K562 (cell line): ENCODE results near the gene SRRM5. TPM values are rescaled to one million over a fixed set of nuclear protein-coding genes. Genes with fewer than 3 reads are reported as not detected.

ENCODE experiments used
- BDP1 ChIP-seq: IDR thresholded peaks from 3 replicates; pipeline ENCODE4 v1.6.1; 2011; ENCODE audit not compliant: insufficient read length, insufficient read depth
- EP300 ChIP-seq: IDR thresholded peaks from 2 replicates; pipeline ENCODE4 v1.6.1; 2012; ENCODE audit warnings: low read length, improper control_type of control experiment
- HDAC3 ChIP-seq: fragments of 450-650 bp; IDR thresholded peaks from 2 replicates; pipeline ENCODE4 v1.6.1; 2018; ENCODE audit warnings: borderline replicate concordance, mild to moderate bottlenecking, moderate library complexity; ENCODE audit not compliant: partially characterized antibody
- HDAC6 ChIP-seq: IDR thresholded peaks from 2 replicates; pipeline ENCODE4 v1.6.1; 2012; ENCODE audit warnings: low read depth, mild to moderate bottlenecking, control low read depth, inconsistent platforms, low read length, moderate library complexity
- HDAC8 ChIP-seq: fragments of 450-650 bp; IDR thresholded peaks from 2 replicates; pipeline ENCODE4 v1.6.1; 2016; ENCODE audit warnings: mild to moderate bottlenecking, missing genetic modification characterization, moderate library complexity, missing compliant biosample characterization
- HMGN3 ChIP-seq: IDR thresholded peaks from 2 replicates; pipeline ENCODE4 v1.6.1; 2011; ENCODE audit warnings: borderline replicate concordance, low read depth, mild to moderate bottlenecking, mixed read lengths, low read length; ENCODE audit not compliant: insufficient read length; ENCODE audit errors: extremely low read depth
- HNRNPK ChIP-seq: fragments of 200-400 bp; formaldehyde crosslinking; IDR thresholded peaks from one replicate; pipeline ENCODE4 v1.6.1; 2018; ENCODE audit warnings: mild to moderate bottlenecking, low read depth, low read length; ENCODE audit not compliant: poor library complexity, severe bottlenecking
- MAZ ChIP-seq, 2 experiments: fragments of 450-650 bp in 1 of 2; sonication (generic) in 1 of 2; formaldehyde crosslinking; IDR thresholded peaks in 1 of 2; conservative IDR thresholded peaks in 1 of 2; 2 replicates each; pipeline versions ENCODE4 v1.4.0 to v1.5.0; 2020; ENCODE audit warnings: mild to moderate bottlenecking in 1 of 2, missing genetic modification reagents in 1 of 2
- NEUROD1 ChIP-seq: fragments of 150-350 bp; IDR thresholded peaks from 2 replicates; pipeline ENCODE4 v1.6.1; 2014; ENCODE audit warnings: borderline replicate concordance, low read length, low read depth; ENCODE audit not compliant: partially characterized antibody
- NFATC3 ChIP-seq: fragments of 450-650 bp; IDR thresholded peaks from 2 replicates; pipeline ENCODE4 v1.6.1; 2017; ENCODE audit warnings: mild to moderate bottlenecking
- NR3C1 ChIP-seq: sonication (generic); formaldehyde crosslinking; IDR thresholded peaks from 2 replicates; pipeline ENCODE4 v1.8.1; 2022; ENCODE audit warnings: missing genetic modification reagents
- PTTG1 ChIP-seq: fragments of 450-650 bp; IDR thresholded peaks from 2 replicates; pipeline ENCODE4 v1.6.1; 2016; ENCODE audit warnings: low read depth, mild to moderate bottlenecking, missing genetic modification characterization, missing compliant biosample characterization
- RAD21 ChIP-seq, 2 experiments: fragments of 250-450 bp in 1 of 2; fragments of 450-650 bp in 1 of 2; sonication (Bioruptor Pico) in 1 of 2; formaldehyde crosslinking in 1 of 2; IDR thresholded peaks in 1 of 2; conservative IDR thresholded peaks in 1 of 2; 2 replicates each; pipeline versions ENCODE4 v1.4.0 to v1.8.0; 2020 to 2022; ENCODE audit warnings: mild to moderate bottlenecking in 2 of 2, moderate library complexity in 1 of 2
- SNIP1 ChIP-seq: fragments of 450-650 bp; IDR thresholded peaks from 2 replicates; pipeline ENCODE4 v1.7.1; 2017; ENCODE audit warnings: low read depth, mild to moderate bottlenecking
- SRSF7 ChIP-seq: fragments of 200-400 bp; formaldehyde crosslinking; optimal IDR thresholded peaks from 2 replicates; pipeline ENCODE3; 2017; ENCODE audit warnings: mild to moderate bottlenecking, low read depth, low read length
- STAT5A ChIP-seq: IDR thresholded peaks from 2 replicates; pipeline ENCODE4 v1.6.1; 2012; ENCODE audit warnings: low read length, inconsistent platforms, borderline replicate concordance
- SUPT5H ChIP-seq: fragments of 450-650 bp; IDR thresholded peaks from 2 replicates; pipeline ENCODE4 v1.6.1; 2016
- TFAM ChIP-seq: fragments of 250-450 bp; sonication (Bioruptor Pico); conservative IDR thresholded peaks from 2 replicates; pipeline ENCODE4 v1.5.0; 2021; ENCODE audit warnings: mild to moderate bottlenecking, moderate library complexity
- ZFP36 ChIP-seq: fragments of 150-350 bp; IDR thresholded peaks from 2 replicates; pipeline ENCODE4 v1.6.1; 2018; ENCODE audit warnings: low read length, low read depth; ENCODE audit not compliant: partially characterized antibody
- ZNF408 ChIP-seq: fragments of 250-450 bp; sonication (Bioruptor Pico); IDR thresholded peaks from 2 replicates; pipeline ENCODE4 v1.4.0; 2020; ENCODE audit warnings: low read depth, mild to moderate bottlenecking, moderate library complexity
- ZNF75A ChIP-seq: fragments of 450-650 bp; formaldehyde crosslinking; IDR thresholded peaks from 2 replicates; pipeline ENCODE4 v1.4.0; 2020; ENCODE audit warnings: mild to moderate bottlenecking
- polyA plus RNA-seq, 8 experiments: library from polyadenylated mRNA; depleted of rRNA in 4 of 8; stranded (reverse) in 5 of 8; unstranded in 3 of 8; fragments of >200 nt; fragmentation: Nextera tagmentation in 2 of 8; fragmentation: Illumina TruSeq in 1 of 8; extraction: Ambion mirVana in 2 of 8; extraction: Trizol in 1 of 8; gene quantifications; 2 replicates each; pipeline versions ENCODE4 v1.2.1 to v1.2.3, GENCODE V29; 2011 to 2014; ENCODE audit warnings: inconsistent platforms in 1 of 8, missing spikeins in 1 of 8
- total RNA-seq, 7 experiments: library from RNA; depleted of rRNA in 6 of 7; stranded (reverse); fragments of >200 nt in 6 of 7; fragmentation: Illumina TruSeq in 2 of 7; extraction: Trizol in 2 of 7; gene quantifications; 2 replicates each; pipeline versions ENCODE4 v1.2.1 to v1.2.3, GENCODE V29; 2011 to 2021; ENCODE audit warnings: low replicate concordance in 1 of 7
- TF ChIP-seq, protein P1 (sequence below): fragments of 450-650 bp; IDR thresholded peaks from 2 replicates; pipeline ENCODE4 v1.6.1; 2014; ENCODE audit warnings: low read depth, mild to moderate bottlenecking, moderate library complexity, borderline replicate concordance
- TF ChIP-seq, protein P2 (sequence below): fragments of 450-650 bp; IDR thresholded peaks from 2 replicates; pipeline ENCODE4 v1.6.1; 2018; ENCODE audit warnings: mild to moderate bottlenecking, low read depth; ENCODE audit not compliant: partially characterized antibody

The SRRM5 gene
- total and polyA plus RNA-seq, 9 of the 15 experiments (the other 6 are each of a cell fraction or from before 2014, with no cell fraction given): 0.09 to 0.45 (median 0.18) TPM; not detected in 2

DNA sequence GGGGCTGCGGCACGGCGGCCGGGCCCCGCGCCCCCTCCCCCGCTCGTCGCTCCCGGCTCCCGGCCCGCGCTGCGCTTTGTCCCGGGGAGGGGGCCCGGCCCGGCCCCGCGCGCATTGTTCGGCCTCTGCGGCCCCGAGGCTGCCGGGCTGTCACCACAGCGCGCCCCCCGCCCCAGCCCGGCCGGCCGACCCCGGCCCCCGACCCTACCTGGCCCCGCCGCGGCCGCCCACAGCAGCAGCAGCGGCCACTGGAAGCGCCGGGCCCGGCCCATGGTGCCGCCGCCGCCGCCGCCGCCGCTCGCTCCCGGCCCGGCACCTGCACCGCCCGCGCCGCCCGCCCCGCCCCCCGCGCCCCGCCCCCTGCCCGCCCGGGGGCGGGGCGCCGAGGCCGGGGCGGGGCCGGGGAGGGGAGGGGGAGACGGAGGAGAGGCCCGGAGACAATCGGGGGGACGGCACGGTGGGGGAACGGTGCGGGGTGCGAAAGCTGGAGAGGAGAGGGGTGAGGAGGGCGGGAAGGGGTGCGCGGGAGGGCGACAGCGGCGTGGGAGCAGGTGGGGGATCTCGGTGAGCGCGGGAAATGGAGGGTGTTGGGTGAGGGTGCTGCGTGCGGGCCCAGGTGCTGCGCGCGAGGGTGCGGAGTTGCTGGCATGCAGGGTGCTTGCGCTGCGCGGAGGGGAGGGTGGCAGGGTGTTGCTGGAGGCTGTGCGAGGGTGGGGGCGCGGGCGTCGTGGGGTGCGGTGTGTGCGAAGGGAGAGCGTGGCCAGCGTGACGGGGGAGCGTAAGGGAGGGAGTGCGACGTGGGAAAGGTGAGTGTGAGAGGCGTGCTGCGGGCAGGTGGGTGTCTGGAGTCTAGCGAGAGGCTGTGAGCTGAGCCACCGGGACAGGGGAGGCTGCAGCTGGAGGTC lies 27.9 kb downstream of the SRRM5 start, which contains the start of gene CADM4 (continued):
- TF ChIP-seq HDAC3 (no peak), ZNF75A (no peak), HNRNPK (peak; percentile 78), NEUROD1 (no peak), ZFP36 (no peak), HDAC8 (tag) (no peak), ZNF408 (CRISPR knock-in tag) (no peak), TFAM (CRISPR knock-in tag) (no peak), PTTG1 (tag) (no peak), MAZ (CRISPR knock-in tag; conservative IDR thresholded peaks at IDR 0.05 in 1 of 2, IDR thresholded peaks at IDR 0.05 in 1 of 2) (peak; percentile 30 to 33; a peak in 1 of 4 replicates), NFATC3 (no peak), STAT5A (no peak), SRSF7 (no peak), NR3C1 (CRISPR knock-in tag) (0 out of 2 replicates have a peak, but pooled peaks have one; percentile 66), EP300 (no peak), BDP1 (no peak), SUPT5H (no peak), RAD21 (CRISPR knock-in tag; conservative IDR thresholded peaks at IDR 0.05 in 1 of 2, IDR thresholded peaks at IDR 0.05 in 1 of 2) (no peak), HMGN3 (peak; percentile 57), SNIP1 (no peak), HDAC6 (no peak)
- TF ChIP-seq, protein P1, sequence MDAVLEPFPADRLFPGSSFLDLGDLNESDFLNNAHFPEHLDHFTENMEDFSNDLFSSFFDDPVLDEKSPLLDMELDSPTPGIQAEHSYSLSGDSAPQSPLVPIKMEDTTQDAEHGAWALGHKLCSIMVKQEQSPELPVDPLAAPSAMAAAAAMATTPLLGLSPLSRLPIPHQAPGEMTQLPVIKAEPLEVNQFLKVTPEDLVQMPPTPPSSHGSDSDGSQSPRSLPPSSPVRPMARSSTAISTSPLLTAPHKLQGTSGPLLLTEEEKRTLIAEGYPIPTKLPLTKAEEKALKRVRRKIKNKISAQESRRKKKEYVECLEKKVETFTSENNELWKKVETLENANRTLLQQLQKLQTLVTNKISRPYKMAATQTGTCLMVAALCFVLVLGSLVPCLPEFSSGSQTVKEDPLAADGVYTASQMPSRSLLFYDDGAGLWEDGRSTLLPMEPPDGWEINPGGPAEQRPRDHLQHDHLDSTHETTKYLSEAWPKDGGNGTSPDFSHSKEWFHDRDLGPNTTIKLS: no peak
- TF ChIP-seq, protein P2, sequence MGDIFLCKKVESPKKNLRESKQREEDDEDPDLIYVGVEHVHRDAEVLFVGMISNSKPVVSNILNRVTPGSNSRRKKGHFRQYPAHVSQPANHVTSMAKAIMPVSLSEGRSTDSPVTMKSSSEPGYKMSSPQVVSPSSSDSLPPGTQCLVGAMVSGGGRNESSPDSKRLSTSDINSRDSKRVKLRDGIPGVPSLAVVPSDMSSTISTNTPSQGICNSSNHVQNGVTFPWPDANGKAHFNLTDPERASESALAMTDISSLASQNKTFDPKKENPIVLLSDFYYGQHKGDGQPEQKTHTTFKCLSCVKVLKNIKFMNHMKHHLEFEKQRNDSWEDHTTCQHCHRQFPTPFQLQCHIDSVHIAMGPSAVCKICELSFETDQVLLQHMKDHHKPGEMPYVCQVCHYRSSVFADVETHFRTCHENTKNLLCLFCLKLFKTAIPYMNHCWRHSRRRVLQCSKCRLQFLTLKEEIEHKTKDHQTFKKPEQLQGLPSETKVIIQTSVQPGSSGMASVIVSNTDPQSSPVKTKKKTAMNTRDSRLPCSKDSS: no peak
